LNCAP (cell line): ENCODE measurements around the gene PVALEF.

Source experiments
- TF ChIP-seq, protein P1 (sequence below): fragments of 450-650 bp; IDR thresholded peaks from 2 replicates; pipeline ENCODE4 v1.5.1; 2017; ENCODE audit warnings: mild to moderate bottlenecking

Gene PVALEF

DNA sequence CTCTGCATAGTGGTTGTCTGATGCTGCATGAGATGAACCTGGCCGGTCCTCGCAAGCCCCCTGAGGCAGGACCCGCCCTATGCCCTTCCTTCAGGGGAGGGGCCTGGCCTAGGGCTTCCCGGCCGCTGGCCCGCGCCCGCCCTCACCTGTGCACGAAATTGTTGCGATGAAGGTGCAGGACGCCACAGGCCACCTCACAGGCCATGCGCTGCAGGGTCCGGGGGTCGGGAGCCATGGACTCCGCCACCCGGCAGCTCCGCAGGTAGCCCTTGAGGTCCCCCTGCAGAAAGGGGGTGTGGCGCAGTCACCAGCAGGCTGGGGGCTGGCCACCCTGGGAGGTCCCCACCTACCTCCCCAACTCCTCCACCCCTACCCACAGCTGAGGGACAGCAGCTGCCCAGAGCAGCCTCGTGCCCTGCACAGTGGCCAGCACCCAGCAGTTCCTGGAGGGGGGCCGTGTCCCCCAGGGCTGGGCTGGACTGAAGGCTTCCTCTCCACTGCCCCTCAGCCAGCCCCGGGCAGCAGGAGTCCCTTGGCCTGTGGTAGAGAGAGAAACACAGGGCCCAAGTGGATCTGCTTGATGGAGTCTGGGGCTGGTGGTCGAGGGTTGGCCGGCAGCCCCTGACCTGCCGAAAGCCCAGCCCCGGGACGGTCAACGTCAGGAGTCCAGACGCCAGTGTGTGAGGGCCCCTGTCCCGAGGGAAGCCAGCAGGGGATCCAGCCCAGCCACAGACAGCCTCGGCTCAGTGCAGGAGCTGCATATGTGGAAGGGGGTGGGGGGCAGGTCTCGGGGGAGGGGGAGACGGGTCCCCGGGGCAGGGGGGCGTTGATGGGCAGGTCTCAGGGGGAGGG lies 38.8 kb upstream of the PVALEF start:
- TF ChIP-seq, protein P1, sequence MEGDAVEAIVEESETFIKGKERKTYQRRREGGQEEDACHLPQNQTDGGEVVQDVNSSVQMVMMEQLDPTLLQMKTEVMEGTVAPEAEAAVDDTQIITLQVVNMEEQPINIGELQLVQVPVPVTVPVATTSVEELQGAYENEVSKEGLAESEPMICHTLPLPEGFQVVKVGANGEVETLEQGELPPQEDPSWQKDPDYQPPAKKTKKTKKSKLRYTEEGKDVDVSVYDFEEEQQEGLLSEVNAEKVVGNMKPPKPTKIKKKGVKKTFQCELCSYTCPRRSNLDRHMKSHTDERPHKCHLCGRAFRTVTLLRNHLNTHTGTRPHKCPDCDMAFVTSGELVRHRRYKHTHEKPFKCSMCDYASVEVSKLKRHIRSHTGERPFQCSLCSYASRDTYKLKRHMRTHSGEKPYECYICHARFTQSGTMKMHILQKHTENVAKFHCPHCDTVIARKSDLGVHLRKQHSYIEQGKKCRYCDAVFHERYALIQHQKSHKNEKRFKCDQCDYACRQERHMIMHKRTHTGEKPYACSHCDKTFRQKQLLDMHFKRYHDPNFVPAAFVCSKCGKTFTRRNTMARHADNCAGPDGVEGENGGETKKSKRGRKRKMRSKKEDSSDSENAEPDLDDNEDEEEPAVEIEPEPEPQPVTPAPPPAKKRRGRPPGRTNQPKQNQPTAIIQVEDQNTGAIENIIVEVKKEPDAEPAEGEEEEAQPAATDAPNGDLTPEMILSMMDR = no peak

DNA sequence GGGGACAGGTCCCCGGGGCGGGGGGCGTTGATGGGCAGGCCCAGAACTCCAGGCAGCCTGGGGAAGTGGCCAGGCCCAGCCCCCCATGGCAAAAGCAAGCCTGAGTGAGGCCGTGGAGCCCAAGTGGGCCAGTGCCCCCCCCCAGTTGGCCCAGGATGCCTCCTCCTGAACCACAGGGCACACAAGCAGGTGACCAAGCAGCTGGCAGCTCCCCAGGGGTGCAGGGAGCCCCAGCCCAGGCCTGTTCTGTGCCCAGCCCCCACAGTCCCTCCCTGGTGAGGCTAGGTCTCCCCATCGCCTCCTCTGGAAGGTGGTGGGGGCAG lies 38.2 kb upstream of the PVALEF start:
- TF ChIP-seq, protein P1 = no peak

DNA sequence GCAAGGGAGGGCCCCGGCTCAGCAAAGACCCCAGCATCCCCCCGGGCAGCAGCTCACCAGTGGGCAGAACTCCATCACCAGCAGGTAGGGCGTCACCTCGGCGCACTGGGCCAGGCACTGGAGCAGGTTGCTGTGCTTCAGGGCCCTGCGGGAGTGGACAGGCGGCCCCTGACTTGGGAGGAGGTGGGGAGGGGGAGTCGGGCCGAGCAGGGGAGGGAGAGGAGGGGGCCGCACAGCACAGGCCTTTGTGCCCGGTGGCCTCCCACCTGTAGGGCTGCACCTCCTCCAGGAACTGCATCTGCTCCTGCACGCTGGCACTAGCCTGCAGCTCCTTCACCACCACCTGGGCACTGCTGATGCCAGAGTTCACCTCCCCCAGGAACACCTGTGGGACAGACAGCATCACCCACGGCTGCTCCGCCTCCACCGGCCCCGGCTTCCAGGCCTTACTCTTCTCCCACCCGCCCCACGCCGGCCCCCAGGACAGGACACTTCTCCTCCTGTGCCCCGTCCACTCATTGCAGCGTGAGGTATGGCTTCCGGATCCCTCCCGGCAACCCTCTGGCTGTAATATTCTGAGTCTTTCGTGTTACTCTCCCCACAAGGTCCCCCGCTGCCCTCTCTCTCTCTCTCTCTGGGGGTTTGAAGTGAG lies 37.7 kb upstream of the PVALEF start:
- TF ChIP-seq, protein P1 = no peak

DNA sequence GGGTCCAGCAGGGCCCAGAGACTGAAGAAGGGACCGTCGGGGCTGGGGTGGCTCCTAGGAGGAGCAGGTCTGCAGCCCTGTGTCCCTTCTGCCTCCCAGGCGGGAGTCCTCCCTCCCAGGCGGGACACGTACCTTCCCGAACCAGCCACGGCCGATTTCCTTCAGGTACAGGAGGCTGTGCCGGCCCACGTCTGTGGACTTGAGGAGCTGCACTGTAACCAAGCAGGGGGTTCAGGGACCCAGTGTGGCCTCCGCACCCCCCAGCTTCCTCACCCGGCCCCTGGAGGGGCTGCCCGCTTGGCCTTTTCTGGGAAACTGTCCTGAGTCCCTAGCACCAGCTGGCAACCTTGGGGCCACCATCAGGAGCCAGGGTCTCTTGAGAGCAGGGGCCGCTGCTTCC lies 37.0 kb upstream of the PVALEF start:
- TF ChIP-seq, protein P1 = no peak

DNA sequence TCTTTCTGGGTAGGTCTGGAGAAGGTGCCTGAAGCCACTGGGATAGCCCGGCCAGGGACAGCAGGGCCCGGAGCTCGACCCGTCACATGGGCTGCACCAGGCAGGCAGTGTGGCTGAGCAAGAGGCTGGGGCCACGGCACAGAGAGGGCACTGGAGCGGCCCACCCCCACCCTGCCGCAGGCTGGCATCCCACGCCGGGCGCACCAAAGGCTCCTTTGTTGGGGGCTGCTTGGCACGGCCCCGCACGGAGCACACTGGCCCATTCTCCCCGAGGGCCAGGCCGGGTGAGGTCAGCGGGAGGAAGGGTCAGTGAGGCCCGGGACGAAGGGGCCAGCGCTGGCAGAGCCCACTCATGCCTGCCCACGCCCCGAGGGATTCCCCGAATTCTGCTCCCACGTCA lies 36.5 kb upstream of the PVALEF start:
- TF ChIP-seq, protein P1 = no peak

DNA sequence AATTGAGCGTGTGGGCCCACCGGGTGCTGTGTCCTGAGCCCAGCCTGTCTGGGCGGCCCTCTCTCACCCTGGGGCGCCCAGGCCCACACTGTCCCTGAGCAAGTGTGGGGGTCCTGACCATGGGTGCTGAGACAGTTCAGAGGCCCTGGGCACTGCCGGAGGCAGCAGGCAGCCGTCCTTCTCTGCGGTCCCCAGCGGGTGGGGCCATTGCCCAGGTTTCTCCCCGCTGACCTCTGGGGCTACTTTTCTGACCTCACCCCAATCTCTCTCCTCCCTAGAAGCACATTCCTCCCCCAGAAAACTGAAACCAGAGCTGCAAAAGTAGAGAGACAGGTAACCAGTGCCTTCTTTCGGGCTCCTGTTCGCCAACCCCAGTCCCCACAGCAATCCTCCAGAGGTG lies 36.0 kb upstream of the PVALEF start:
- TF ChIP-seq, protein P1 = peak; percentile 10; the same call in 1 of the 2 replicates

DNA sequence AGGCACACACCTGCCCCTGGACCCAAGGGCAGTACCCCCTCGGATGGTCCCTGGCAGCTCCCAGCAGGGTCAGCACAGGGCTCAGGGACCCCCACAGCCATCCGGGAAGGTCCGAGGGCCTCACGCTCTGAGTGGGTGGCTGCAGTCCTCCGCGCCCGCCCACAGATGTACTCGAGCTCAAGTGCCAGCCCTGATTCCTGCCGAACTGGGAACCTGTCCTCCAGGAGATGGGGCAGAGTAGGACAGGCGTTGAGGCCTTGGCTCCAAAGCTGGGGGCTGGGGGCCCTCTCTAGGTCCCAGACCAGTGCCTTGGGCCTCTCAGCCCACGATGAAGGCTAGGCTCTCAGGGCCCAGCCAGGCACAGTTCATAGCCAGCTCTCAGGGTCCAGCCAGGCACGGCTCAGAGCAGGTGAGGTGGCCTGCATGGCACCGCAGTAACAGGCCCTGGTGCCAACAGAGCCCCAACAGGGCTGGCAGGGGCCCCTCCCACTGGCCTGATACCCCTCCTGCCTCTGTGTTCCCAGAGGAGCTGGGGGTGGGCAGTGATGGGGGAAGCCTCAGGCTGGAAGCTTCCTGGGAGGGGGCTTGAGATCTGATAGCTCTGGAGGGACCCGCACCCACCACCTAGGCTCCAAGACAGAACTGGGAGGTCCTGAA lies 35.5 kb upstream of the PVALEF start:
- TF ChIP-seq, protein P1 = no peak
